Peyer's patch (tissue), 4 donors: Measurements from ENCODE around the gene APOL2.

Experiments
- CTCF ChIP-seq, 6 experiments: fragments of 450-650 bp in 4 of 6; fragments of 200-600 bp in 2 of 6; sonication (generic) in 1 of 6; IDR thresholded peaks; one replicate each; pipeline ENCODE4 v1.5.1; 2017 to 2019; ENCODE audit warnings: antibody characterized with exemption in 6 of 6, mild to moderate bottlenecking in 3 of 6, moderate library complexity in 1 of 6
- POLR2A ChIP-seq, 2 donors: fragments of 450-650 bp; IDR thresholded peaks; one replicate each; pipeline ENCODE4 v1.5.1; 2017; ENCODE audit warnings: antibody characterized with exemption in 2 of 2, mild to moderate bottlenecking in 2 of 2, moderate library complexity in 2 of 2

GRCh38 chr22:36221799-36222751, 17.3 kb downstream of the APOL2 start:
- TF ChIP-seq CTCF (IDR thresholded peaks at IDR 0.05) (peak in 5 of 6 experiments; percentile 39 to 76 (median 67)), POLR2A (IDR thresholded peaks at IDR 0.05) (no peak)
